Type B pancreatic cell (in vitro differentiated cells): Measurements from ENCODE around the gene PHETA1. TPM values are rescaled to one million over a fixed set of nuclear protein-coding genes. Genes with fewer than 3 reads are reported as not detected.
A peak's percentile ranks its signal among the peaks of the same experiment; 100 is the strongest.

ENCODE experiments used
- DNase-seq: peaks from one replicate; pipeline ENCODE4 v3.0.0; 2021; ENCODE audit warnings: mixed read lengths; ENCODE audit not compliant: unreplicated experiment; ENCODE audit errors: extremely low spot score
- H3K27ac Mint-ChIP-seq: 2 replicates; pipeline ENCODE4 v1.8.0; 2021; ENCODE audit warnings: mild to moderate bottlenecking, mixed read lengths
- H3K27me3 Mint-ChIP-seq: 2 replicates; pipeline ENCODE4 v1.8.0; 2021; ENCODE audit warnings: mixed read lengths
- H3K36me3 Mint-ChIP-seq: 2 replicates; pipeline ENCODE4 v1.8.0; 2021; ENCODE audit warnings: mixed read lengths
- H3K4me1 Mint-ChIP-seq: one replicate; pipeline ENCODE4 v1.8.0; 2021; ENCODE audit warnings: mixed read lengths; ENCODE audit not compliant: unreplicated experiment
- H3K4me3 Mint-ChIP-seq: 2 replicates; pipeline ENCODE4 v1.8.0; 2021; ENCODE audit warnings: mild to moderate bottlenecking, mixed read lengths
- H3K9me3 Mint-ChIP-seq: 2 replicates; pipeline ENCODE4 v1.8.0; 2021; ENCODE audit warnings: mixed read lengths
- total RNA-seq: library from RNA; stranded (reverse); gene quantifications from 2 replicates; pipeline ENCODE4 v1.2.1, GENCODE V29; 2021; ENCODE audit warnings: low replicate concordance
- TF ChIP-seq, protein P1 (sequence below): fragments of 200-600 bp; sonication (generic); conservative IDR thresholded peaks from 2 replicates; pipeline ENCODE4 v1.5.0; 2021; ENCODE audit warnings: antibody characterized with exemption, mild to moderate bottlenecking

PHETA1 gene
- total RNA-seq, 1 donor from 2014 or later = 25.5 TPM

DNA sequence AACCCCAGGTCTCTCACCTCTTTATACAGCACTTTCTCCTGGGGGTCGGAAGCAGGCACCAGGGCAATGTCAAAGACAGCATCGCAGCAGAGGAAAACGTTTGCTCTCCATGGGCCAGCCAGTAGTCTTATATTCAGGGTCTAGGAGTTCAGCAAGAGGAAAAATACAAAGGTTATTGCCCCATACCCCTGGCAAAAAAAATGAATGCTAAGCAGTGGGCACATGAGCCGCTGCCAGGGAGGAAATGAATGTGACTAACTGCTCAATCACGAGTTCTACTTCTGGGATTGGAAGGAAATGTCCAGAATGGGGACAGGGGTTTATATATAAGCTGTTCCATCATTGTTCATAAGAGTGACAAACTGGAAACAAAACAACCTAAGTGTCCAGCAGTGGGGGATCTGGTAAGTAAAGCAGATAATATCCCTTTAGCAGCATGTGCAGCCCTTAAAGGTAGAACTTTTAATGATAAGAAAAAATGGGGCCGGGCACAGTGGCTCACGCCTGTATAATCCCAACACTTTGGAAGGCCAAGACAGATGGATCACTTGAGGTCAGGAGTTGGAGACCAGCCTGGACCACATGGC lies 53.8 kb downstream of the PHETA1 start:
- TF ChIP-seq, protein P1, sequence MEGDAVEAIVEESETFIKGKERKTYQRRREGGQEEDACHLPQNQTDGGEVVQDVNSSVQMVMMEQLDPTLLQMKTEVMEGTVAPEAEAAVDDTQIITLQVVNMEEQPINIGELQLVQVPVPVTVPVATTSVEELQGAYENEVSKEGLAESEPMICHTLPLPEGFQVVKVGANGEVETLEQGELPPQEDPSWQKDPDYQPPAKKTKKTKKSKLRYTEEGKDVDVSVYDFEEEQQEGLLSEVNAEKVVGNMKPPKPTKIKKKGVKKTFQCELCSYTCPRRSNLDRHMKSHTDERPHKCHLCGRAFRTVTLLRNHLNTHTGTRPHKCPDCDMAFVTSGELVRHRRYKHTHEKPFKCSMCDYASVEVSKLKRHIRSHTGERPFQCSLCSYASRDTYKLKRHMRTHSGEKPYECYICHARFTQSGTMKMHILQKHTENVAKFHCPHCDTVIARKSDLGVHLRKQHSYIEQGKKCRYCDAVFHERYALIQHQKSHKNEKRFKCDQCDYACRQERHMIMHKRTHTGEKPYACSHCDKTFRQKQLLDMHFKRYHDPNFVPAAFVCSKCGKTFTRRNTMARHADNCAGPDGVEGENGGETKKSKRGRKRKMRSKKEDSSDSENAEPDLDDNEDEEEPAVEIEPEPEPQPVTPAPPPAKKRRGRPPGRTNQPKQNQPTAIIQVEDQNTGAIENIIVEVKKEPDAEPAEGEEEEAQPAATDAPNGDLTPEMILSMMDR = no peak
- no peak for DNase-seq
- H3K27me3 Mint-ChIP-seq = peaks cover 5% of the 10 kb centered on the region
- no peak overlapping the region for H3K27ac Mint-ChIP-seq
- peaks cover 6% of the 10 kb centered on the region for H3K4me1 Mint-ChIP-seq
- no peak overlapping the region for H3K4me3 Mint-ChIP-seq
- H3K9me3 Mint-ChIP-seq = no peaks in the 10 kb centered on the region
- H3K36me3 Mint-ChIP-seq = no peaks in the 10 kb centered on the region

GRCh38 chr12:111313833-111314259 lies 55.0 kb downstream of the PHETA1 start:
- no peaks in the 10 kb centered on the region for H3K36me3 Mint-ChIP-seq
- peaks cover 5% of the 10 kb centered on the region for H3K27me3 Mint-ChIP-seq
- TF ChIP-seq, protein P1 = peak; percentile 98
- H3K4me3 Mint-ChIP-seq = no peak overlapping the region
- DNase-seq = peak; percentile 88
- no peaks in the 10 kb centered on the region for H3K9me3 Mint-ChIP-seq
- peaks cover 6% of the 10 kb centered on the region for H3K4me1 Mint-ChIP-seq
- peak overlapping the region; percentile 22 for H3K27ac Mint-ChIP-seq

GRCh38 chr12:111312708-111313107 lies 56.2 kb downstream of the PHETA1 start:
- Mint-ChIP-seq H3K4me3 (no peak overlapping the region), H3K36me3 (no peaks in the 10 kb centered on the region), H3K27me3 (peaks cover 5% of the 10 kb centered on the region), H3K27ac (no peak overlapping the region), H3K4me1 (peaks cover 6% of the 10 kb centered on the region), H3K9me3 (no peaks in the 10 kb centered on the region)
- no peak for DNase-seq
- TF ChIP-seq, protein P1 = no peak

DNA sequence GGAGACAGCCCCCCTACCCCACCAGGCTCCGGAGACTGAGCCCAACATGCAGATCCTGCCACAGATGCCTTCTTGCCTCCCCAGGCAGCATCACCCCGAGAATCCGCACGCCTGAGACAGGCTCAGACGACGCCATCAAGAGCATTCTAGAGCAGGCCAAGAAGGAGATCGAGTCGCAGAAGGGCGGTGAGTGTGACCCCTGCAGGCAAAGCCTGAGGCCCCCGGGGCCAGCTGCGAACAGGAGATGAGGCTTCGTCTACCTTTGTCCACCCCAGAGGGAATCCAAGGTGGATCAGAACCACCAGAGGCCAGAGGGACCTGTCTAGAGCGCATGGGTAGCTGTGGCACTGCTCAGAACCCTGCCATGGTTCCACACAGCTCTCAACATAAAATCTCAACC lies 56.9 kb downstream of the PHETA1 start:
- H3K9me3 Mint-ChIP-seq = no peaks in the 10 kb centered on the region
- H3K4me1 Mint-ChIP-seq = peaks cover 6% of the 10 kb centered on the region
- no peak overlapping the region for H3K4me3 Mint-ChIP-seq
- DNase-seq = no peak
- no peak overlapping the region for H3K27ac Mint-ChIP-seq
- H3K36me3 Mint-ChIP-seq = no peaks in the 10 kb centered on the region
- peaks cover 5% of the 10 kb centered on the region for H3K27me3 Mint-ChIP-seq
- TF ChIP-seq, protein P1 = no peak

DNA sequence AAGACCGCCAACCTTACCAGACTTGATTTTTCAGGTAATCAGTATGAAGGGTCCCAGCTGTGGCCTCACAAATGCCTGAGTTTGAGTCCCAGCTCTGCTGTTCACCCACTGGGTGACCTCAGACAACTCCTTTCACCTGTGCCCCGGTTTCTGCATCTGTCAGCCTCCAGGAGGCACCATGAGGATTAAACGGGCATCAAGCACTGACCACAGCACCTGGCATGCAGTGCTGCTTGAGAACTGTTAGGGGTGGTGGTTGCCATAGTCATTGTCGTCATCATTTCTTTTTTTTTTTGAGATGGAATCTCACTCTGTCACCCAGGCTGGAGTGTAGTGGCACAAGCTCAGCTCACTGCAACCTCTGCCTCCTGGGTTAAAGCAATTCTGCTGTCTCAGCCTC lies 57.9 kb downstream of the PHETA1 start:
- H3K36me3 Mint-ChIP-seq = no peaks in the 10 kb centered on the region
- H3K27me3 Mint-ChIP-seq = peaks cover 5% of the 10 kb centered on the region
- no peaks in the 10 kb centered on the region for H3K9me3 Mint-ChIP-seq
- H3K4me3 Mint-ChIP-seq = no peak overlapping the region
- TF ChIP-seq, protein P1 = no peak
- DNase-seq = no peak
- peaks cover 6% of the 10 kb centered on the region for H3K4me1 Mint-ChIP-seq
- no peak overlapping the region for H3K27ac Mint-ChIP-seq

Other genes starting within 250 kb of the PHETA1 start
- gene SH2B3, start 36.8 kb upstream of the PHETA1 start, total RNA-seq = 2.4 and 5.2 TPM in 2 replicates
- gene ATXN2, start 230.2 kb upstream of the PHETA1 start, total RNA-seq = 63.4 and 80.9 TPM in 2 replicates